ENCODE results near the gene DNASE2.
A peak's percentile ranks its signal among the peaks of the same experiment; 100 is the strongest.
"Not testable (repeated sequence)": the region's sequence is repeated elsewhere in the genome, so short reads cannot be mapped to it uniquely, and the experiment has no call there.

The DNASE2 gene

DNA sequence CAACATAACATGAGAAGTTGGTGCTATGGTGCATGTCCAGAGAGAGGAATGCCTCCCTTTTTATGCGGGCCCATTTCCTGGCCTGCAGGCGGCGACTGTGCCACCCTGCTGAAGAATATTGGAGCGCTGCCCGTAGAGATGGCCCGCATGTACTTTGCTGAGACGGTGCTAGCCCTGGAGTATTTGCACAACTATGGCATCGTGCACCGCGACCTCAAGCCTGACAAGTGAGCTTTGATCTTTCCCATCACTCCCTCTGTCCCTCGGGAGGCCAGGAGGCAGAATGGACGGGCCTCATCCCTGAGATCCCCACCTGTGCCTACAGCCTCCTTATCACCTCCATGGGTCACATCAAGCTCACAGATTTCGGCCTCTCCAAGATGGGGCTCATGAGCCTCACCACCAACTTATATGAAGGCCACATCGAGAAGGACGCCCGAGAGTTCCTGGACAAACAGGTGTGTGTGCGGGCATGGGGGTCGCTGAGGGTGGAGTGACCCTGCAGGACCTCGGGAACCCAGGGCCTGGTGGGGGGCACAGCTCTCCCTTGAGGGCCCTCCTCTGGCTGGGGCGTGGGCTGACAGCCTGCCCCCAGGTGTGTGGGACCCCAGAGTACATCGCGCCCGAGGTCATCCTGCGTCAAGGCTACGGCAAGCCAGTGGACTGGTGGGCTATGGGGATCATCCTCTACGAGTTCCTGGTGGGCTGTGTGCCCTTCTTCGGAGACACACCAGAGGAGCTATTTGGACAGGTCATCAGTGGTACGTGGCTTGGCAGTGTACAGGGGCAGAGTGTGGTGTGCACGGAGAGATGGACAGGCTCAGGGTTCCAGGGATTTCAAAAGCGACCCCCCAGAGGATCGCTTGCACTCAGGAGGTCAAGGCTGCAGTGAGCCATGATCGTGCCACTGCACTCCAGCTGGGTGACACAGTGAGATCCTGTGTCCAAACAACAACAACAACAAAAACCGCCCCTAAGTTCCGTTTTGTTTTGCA lies 16.2 kb downstream of the DNASE2 start:
- no peak for DNase-seq (ENCODE audit: low read depth)

DNA sequence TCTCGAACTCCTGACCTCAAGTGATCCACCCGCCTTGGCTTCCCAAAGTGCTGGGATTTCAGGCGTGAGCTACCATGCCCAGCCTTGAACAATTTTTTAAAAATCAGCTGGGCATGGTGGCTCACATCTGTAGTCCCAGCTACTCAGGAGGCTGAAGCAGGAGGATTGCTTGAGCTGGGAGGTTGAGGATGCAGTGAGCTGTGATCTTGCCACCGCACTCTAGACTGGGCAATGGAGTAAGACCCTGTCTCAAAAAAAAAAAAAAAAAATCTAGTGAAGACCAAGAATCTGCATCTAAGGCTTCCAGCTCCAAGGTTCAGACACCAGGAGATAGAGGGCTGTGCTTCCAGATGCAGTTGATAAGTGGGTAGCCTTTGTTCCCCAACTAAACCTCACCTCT lies 17.1 kb downstream of the DNASE2 start:
- DNase-seq (ENCODE audit: low read depth): no peak

DNA sequence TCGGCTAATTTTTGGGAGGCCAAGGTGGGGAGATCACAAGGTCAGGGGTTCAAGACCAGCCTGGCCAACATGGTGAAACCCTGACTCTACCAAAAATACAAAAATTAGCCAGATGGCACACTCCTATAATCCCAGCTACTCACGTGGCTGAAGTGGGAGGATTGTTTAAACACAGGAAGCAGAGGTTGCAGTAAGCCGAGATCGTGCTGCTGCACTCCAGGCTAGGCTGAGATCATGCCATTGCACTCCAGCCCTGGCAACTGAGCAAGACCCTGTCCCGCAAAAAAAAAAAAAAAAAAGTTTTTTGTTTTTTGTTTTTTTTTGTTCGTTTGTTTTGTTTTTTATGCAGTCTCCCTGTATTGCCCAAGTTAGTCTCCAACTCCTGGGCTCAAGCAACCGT lies 21.7 kb downstream of the DNASE2 start:
- no peak for DNase-seq (ENCODE audit: low read depth)

DNA sequence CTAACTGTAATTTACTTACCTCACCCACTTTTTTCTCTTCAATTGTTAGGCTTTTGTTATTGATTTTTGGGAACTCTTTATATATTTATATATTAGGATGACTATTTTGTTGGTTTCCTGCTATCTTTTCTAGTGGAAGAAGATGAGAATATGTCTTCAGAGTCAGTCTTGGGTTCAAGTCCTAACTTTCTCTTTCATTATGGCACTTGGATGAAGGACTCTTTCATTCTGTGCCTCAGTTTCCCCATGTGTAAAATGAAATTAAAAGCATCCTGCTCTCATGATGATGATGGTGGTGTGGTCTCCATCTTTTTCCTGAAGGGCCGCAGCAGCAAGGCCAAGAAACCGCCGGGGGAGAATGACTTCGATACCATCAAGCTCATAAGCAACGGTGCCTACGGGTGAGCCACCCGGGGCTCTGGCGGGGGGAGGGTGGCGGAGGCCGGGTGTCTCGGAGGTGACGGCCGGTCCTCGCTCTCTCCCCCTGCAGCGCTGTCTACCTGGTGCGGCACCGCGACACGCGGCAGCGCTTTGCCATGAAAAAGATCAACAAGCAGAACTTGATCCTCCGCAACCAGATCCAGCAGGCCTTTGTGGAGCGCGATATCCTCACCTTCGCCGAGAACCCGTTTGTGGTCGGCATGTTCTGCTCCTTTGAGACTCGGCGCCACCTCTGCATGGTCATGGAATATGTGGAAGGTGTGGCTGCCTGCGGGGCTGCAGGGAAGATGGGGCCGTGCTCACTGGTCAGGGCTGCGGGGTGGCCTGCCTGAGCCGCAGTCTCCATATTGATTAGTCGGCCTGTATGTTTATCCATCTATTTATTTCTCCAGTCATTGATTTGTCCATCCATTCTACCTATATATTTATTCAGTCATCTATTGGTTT lies 23.0 kb downstream of the DNASE2 start:
- DNase-seq (ENCODE audit: low read depth): no peak

DNA sequence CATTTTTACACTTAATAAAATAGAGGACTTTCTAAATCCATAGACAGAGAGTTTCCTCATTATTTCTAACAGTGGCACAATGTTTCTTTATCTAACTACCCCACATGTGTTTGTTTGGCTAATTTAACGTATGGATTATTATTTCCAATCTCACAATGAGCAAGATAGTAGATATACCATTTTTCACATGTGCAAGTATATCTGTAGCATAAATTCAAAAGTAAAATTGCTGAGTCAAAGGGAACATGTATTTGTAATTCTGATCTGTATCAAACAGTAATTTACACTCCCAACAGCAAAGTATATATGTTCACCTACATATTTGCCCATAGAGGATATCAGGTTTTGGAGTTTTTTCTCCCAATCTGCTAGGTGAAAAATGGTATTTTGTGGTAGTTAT lies 24.6 kb downstream of the DNASE2 start:
- DNase-seq (ENCODE audit: low read depth): no peak

DNA sequence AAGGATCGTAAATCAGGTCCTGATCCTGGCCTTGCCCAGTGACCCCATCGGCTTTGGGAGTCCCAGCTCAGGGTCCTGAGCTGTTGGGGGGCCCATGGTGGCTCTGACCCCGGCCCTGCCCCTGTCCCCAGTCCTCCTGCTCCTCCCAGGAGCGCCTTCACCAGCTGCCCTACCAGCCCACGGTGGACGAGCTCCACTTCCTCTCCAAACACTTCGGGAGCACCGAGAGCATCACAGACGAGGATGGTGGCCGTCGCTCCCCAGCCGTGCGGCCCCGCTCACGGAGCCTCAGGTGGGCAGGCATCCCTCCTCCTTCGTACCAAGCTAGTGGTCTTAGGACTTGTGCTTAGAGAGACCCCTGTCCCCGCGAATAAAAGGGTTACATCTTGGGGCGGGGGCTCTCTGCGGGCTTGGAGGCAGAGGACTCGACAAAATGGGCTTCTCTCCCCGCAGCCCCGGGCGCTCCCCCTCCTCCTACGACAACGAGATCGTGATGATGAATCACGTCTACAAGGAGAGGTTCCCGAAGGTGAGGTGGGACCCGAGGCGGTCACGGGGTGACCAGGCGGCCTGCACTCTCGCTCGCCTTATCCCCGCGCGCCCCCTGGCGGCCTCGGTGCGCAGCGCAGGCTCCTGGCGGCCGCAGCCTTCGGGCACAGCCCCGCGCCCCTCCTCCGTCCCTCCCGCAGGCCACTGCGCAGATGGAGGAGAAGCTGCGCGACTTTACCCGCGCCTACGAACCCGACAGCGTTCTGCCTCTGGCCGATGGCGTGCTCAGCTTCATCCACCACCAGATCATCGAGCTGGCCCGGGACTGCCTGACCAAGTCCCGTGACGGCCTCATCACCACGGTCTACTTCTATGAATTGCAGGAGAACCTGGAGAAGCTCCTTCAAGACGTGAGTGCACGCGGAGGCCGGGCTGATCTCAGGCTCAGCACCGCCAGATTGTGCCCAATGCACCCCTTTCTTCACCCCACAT lies 33.8 kb downstream of the DNASE2 start:
- DNase-seq (ENCODE audit: low read depth): peak; percentile 71

DNA sequence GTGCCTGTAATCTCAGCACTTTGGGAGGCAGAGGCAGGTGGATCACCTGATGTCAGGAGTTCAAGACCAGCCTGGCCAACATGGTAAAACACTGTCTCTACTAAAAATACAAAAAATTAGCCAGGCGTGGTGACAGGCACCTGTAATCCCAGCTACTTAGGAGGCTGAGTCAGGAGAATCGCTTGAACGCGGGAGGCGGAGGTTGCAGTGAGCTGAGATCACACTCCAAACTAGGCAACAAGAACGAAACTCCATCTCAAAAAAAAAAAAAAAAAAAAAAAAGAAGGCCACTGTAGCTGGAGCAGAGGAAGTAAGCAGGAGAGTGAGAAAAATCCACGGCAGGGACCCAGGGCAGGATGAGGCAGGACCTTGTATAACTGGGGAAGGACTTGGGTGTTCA lies 34.6 kb downstream of the DNASE2 start:
- DNase-seq (ENCODE audit: low read depth): not testable (repeated sequence)

DNA sequence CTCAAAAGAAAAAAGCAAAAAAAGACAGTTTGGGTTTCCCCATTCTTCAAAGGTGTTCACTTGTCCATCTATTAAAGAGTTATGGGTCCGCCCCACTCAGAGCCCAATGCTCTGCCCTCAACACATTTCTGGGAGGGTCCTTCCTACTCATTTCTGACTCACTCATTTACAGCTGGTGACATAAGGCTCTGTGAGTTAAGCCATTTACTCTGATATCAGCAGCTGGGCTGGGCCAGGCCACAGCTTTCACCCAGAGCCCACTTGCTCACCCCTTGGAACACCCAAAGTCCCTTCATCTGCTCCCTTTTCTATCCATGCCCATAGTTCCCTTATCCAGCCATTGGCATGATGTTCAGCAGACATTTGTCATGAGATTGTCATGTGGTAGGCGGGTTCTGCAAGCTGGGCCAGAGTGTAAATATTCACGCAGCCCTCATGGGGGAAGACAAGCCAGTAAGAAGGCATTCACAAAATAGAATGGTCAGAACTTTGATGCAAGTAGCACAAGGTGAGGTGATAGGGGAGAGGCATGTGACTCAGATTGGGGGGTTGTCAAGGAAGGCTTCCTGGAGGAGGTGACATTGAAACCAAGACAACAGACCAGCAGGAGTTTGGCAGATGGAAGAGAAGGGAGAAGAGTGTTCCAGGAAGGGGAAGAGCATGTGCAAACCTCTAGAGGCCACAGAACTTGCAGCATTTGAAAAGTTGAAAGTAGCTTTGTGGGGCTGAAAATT lies 37.1 kb downstream of the DNASE2 start:
- DNase-seq (ENCODE audit: low read depth): no peak

DNA sequence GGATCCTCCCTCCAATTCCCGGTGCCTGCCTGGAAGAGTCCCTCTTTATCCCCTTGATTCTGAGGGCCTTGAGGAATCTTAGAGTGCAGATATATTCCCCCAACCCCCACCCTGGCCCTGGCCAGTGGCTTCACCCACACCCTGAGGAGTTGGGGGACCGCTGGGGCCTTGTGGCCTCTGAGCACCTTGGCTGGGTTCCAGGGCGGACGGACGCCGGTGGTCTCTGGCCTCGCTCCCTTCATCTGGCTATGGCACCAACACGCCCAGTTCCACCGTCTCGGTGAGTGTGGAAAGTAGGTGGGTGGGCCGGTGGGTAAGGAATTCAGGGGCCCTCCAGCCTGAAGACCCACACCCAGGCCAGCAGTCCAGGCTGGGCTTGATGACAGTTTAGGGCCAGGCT lies 37.9 kb downstream of the DNASE2 start:
- DNase-seq (ENCODE audit: low read depth): no peak

DNA sequence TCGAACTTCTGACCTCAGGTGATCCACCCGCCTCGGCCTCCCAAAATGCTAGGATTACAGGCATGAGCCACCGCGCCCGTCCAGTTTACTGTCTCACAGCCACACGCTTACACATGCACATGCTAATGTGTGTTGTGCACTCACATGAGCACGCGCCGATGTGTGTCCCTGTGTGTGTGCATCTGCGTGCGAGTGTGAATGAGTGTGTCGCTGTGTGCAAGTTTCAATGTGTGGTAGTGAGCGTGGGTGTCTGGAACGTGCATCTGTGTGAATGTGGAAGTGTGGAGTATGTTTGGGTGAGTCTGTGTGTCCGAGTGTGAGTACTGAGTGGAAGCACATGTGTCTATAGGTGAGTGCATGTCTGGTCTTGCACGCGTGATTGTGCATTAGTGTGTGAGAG lies 38.7 kb downstream of the DNASE2 start:
- DNase-seq (ENCODE audit: low read depth): no peak

DNA sequence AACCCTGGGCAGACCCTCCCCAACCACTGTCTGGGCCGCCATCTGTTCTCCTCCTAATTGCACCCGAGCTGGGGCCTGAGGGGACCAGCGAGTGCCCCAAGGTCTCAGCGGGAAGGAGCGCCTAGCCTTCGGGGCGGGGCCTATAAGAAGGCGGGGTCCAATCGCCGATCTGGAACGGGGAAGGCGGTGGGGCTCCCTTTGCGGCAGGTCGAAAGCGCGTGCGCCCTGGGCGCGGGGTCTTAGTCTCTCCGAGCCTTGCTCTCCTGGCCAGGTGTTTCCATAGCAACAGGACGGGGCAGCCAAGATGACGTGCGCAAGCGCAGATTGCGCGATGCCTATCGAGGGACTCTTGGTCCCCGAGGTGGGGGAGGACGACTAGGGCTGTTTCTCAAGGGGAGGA lies 40.2 kb downstream of the DNASE2 start:
- DNase-seq (ENCODE audit: low read depth): no peak

DNA sequence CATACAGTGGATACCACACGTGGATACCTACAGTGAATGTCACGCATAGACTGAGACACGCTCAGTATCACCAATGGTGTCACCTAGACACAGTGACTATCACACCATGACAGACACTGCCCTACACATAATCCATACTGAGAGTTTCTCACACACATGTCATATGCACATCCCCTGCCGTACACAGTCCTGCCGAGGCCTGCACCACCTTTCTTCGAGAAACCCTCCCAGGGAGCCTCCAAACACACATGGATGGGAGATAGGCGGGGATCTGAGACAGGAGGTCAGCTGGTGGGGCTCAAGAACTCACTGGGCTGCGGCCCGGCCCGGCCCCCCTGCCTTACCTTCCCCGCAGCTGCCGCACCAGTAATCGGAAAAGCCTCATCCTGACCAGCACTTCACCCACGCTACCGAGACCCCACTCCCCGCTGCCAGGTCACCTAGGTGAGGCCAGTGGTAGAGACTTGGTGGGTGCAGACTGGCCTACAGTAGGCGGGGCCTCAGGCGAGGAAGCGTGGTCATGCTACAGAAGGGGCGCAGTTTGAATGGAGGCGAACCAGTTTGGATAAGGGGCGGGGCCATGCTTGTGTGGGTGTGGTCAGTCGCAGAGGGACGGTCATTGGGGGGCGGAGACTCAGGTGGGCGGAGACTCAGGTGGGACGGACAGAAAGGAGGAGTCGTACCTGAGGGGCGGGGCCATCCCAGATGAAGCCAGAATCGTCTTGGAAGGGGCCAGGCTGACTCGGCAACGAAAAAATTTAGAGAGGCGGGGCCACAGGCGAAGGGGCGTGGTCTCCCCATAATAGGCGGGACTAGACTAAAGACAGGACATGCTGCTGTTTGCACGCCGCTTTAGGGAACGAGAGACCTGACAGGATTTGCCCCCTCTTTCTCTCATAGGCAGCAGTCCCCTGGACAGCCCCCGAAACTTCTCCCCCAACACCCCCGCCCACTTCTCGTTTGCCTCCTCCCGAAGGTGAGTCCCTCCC lies 40.9 kb downstream of the DNASE2 start:
- DNase-seq (ENCODE audit: low read depth): peak; percentile 78

DNA sequence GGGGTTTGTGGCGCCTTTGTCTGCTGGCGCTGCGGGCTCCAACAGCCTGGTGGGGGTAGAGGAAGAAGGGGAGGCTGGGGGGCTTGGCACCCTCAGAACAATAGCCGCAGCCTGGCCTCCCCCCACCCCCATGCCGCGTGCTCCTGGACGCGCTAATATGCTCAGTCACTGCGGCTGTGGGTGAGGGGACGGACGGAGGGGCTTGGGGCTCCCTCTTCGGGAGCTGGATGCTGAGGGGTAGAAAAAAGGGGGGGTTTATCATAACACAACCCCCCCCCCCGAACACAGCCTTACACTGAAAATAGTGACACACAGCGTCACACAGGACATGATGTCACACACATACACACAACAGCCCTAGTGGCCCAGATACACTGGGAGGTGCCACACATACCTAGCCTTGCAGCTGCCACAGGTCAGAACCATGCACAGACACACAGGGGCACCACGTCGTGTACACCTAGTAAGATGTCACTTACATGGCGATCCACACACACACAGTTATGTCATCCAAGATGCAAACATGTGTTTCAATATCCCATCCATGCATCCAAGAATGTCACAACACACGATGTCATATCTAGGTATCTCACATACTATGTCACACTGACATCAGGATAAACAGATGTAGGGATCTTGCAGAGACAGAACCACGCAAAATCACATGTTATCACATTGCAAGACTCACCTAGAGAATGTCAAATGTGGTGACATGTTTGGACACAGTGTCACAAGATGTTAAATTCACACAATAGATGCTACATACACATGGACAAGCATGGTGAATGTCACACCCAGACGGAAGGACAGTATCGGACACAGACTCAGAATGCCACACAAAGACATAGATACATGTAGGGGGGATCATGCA lies 42.1 kb downstream of the DNASE2 start:
- DNase-seq (ENCODE audit: low read depth): no peak

DNA sequence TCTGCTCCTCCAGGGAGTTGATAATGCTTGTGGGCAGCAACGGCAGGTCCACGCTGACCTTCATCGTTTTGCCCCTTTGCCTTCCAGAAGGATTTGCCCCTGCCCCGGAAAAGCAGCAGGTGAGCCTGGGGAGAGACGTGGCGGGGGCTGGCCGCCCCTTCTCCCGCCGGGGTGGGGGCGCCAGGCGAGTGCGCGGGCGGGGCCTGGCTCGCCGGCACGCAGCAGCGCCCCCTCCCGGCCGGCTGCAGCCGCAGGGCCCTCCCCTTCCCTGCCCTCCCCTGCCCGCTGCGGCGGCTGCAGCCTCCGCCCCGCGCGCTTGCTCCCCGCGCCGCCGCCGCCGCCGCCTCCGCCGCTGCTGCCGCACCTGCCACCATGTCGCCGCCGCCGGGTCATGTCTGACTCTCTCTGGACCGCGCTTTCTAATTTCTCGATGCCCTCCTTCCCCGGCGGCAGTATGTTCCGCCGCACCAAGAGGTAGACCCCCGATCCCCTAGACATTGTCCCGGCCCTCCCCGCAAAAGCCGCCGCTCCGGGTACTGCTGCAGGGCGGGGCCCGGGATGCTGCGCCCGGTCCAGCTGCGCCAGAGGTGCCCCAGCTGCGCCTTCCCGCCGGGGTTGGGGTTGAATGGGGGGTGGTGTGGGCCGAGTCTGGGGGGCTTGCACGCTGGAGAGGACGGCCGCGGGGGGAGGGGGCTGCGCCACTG lies 42.9 kb downstream of the DNASE2 start, which contains the start of gene MAST1:
MAST1 (plus strand) TSS at position 334 of the 704 bp plus-strand sequence; CDS start at position 392, 58 bp downstream.
- DNase-seq (ENCODE audit: low read depth): no peak

DNA sequence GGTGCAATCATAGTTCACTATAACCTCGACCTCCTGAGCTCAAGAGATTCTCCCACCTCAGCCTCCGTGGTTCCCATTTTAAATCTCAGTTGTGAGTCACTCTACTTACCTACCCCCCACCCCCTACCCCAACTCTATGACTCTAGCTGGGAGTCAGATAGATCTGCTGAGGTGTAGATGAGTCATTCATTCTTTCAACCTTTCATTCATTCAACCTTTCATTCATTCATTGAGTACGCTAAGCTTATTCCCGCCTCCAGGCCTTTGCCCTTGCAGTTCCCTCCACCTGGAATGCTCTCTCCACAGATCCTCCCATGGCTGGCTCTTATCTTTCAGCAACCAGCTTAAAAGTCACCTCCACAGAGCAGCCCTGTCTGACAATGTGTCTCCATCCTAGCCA lies 44.0 kb downstream of the DNASE2 start:
- DNase-seq (ENCODE audit: low read depth): no peak

DNA sequence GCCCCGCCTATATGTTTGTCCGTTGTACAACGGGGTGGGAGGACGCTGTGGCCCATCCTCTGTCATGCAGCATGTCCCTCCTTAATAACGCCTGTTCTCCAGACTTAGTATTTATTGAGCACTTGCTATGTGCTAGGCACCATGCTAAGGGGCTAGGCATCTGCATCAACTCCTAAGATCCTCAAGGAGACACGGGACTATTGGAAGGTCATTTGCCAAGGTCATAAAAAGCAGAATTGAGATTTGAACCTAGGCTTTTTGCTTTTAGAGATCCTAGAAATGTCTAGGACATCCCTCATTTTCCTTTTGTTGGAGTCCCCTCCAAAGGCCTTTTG lies 44.8 kb downstream of the DNASE2 start:
- DNase-seq (ENCODE audit: low read depth): no peak

DNA sequence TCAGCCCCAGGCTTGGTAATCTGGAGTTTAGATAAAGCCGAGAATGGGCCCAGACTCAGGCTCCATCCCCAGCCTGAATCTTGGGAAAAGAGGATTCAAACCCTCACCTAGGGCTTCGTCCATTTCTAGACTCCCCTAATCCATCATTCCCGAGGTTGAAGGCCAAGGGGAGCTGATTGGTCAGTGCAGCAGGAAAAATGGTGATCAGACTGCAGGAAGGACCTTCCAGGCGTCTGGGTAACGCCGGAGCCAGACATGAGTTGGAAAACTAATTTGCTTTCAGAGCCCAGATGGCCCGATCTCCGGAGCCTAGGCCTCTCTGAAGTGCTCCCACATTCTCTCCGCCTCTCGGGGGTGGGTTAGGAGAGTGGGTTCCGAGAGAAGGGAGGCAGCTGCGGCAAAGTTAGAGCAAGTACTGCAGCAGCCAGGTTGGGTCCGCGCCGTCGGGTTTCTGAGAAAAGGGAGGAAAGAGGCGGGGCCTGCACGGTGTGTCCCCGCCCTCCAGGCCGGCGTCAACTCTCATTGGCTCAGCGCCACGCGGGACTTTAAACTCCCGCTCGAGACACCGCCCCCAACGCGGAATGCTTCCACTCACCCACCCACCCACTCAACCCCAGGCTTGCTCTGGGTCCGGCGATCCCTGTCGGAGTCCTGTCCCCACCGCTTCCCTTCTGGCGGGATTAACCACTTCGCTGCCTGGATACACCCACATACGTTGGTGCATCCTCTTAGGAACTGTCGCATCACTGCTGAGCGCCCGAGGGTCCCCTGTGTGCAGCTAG lies 46.1 kb downstream of the DNASE2 start:
- DNase-seq (ENCODE audit: low read depth): no peak

All from iris pigment epithelial cell (primary cell).